22Rv1 (cell line): ENCODE results near the gene HMBS.

Source experiments
- CTCF ChIP-seq: fragments of 450-650 bp; IDR thresholded peaks from 2 replicates; pipeline ENCODE4 v1.5.1; 2017; ENCODE audit warnings: mild to moderate bottlenecking
- ZFX ChIP-seq: fragments of 450-650 bp; IDR thresholded peaks from 2 replicates; pipeline ENCODE4 v1.6.1; 2017; ENCODE audit warnings: antibody characterized with exemption, borderline replicate concordance

DNA sequence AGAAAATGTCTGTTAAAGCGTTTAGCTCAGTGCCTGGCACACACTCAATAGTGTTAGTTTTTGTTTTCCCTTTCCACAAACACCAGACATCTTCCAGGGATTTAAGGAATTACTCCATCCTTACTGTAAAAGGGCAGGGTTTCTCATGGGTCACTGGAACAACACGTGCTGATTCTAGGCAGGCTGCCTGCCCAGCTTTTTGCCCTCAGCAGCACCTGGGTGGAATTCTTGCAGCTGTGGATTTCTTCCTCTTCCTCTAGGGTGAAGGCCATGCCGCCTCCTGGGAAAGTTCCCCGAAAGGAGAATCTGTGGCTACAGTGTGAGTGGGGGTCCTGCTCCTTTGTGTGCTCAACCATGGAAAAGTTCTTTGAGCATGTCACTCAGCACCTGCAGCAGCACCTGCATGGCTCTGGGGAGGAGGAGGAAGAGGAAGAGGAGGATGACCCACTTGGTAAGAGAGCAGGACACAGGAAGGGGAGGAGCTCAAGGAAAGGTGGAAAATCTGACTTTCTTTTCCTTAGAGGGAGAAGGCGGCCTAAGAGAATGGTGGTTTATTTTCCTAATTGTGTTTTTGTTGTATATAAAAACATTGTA is 42.1 kb downstream of the HMBS start:
- TF ChIP-seq CTCF (no peak), ZFX (no peak)
